Mucosa of descending colon (tissue), 3 donors: ENCODE results near the gene PPP1R26. TPM values are rescaled to one million over a fixed set of nuclear protein-coding genes. Genes with fewer than 3 reads are reported as not detected.
"Not testable (repeated sequence)": the region's sequence is repeated elsewhere in the genome, so short reads cannot be mapped to it uniquely, and the experiment has no call there.

ENCODE experiments used
- ATAC-seq: fragments of 200-7000 bp; cut with Tn5 transposase; one replicate; pipeline ENCODE4 v1.9.1; 2020; ENCODE audit warnings: mild to moderate bottlenecking, moderate library complexity
- DNase-seq, 3 donors: peaks; one replicate each; pipeline ENCODE4 v3.0.0-alpha.2; 2020
- H3K36me3 ChIP-seq: fragments of 200-600 bp; one replicate; pipeline ENCODE4 v1.8.0; 2021; ENCODE audit warnings: low read depth, mild to moderate bottlenecking
- H3K4me1 ChIP-seq: fragments of 200-600 bp; one replicate; pipeline ENCODE4 v1.8.0; 2021; ENCODE audit warnings: low read depth, mild to moderate bottlenecking
- H3K4me3 ChIP-seq: fragments of 200-600 bp; one replicate; pipeline ENCODE4 v1.8.0; 2021; ENCODE audit warnings: mild to moderate bottlenecking
- H3K9me3 ChIP-seq: fragments of 200-600 bp; one replicate; pipeline ENCODE4 v1.8.0; 2021; ENCODE audit warnings: mild to moderate bottlenecking
- intact Hi-C, 2 donors: fragments of 100-400 bp; cut with DNase I in 1 of 2; cut with micrococcal nuclease in 1 of 2; formaldehyde crosslinking; loops; one replicate each; pipeline versions ENCODE4 v1.11.0 to v1.11.1; 2022; cut with DNase I, micrococcal nuclease
- total RNA-seq, 3 donors: library from RNA; stranded (reverse); fragmentation: NEBNext Ultra II Directional in 2 of 3; extraction: Animal tissue kit (Norgen Biotek cat#: 25700) in 2 of 3; gene quantifications; one replicate each; pipeline versions ENCODE4 v1.2.1 to v1.2.4, GENCODE V29; 2021 to 2023
- TF ChIP-seq, protein P1 (sequence below): fragments of 200-600 bp; IDR thresholded peaks from one replicate; pipeline ENCODE4 v1.8.0; 2022; ENCODE audit warnings: antibody characterized with exemption, mild to moderate bottlenecking
- donor health status: DM: no; HTN: no; CAD: no; lungs with moderate emphysema.
- donor health status: DM: no; HTN: no; CAD: no.
- donor health status: DM: no; HTN: yes; CAD: no.

Gene PPP1R26
- total RNA-seq, 3 donors from 2014 or later, result 16.4 to 24.5 (median 21.5) TPM

DNA sequence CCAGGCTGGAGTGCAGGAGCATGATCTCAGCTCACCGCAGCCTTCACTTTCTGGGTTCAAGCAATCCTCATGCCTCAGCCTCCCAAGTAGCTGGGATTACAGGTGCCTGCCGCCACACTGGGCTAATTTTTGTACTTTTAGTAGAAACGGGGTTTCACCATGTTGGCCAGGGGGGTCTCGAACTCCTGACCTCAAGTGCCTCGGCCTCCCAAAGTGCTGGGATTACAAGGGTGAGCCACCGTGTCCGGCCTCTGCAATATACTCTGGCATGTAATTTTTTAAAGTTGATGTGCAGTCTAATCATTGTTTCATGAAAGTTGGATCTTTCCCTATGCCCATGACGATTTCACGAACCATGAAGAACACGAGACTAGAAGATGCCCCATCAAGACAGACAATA lies 28.6 kb upstream of the PPP1R26 start:
- intact Hi-C loops, result no loop called here
- DNase-seq (no peak), ATAC-seq (no peak)

DNA sequence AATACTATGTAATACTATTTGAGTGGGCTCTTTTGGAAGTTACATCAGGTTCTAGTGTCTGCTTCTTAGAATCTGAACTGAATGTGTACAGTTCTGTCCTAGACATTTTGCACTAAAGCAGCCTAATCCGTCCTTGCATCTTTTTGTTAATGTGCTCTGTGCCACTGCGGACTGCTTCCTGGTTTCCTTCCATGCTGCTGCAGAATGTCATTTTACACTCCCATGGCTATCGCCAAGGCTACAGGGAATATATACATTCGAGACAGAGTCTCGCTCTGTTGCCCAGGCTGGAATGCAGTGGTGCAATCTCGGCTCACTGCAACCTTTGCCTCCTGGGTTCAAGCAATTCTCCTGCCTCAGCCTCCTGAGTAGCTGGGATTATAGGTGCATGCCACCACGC lies 27.7 kb upstream of the PPP1R26 start:
- intact Hi-C loops, H3K4me3 ChIP-seq, ATAC-seq, H3K9me3 ChIP-seq, DNase-seq, H3K36me3 ChIP-seq, H3K4me1 ChIP-seq: not testable (repeated sequence)

More for the DNA sequence above, 28.6 kb upstream of the PPP1R26 start:
- H3K9me3 ChIP-seq, result no peaks in the 10 kb centered on the region
- no peaks in the 10 kb centered on the region for H3K36me3 ChIP-seq
- no peaks in the 10 kb centered on the region for H3K4me1 ChIP-seq
- H3K4me3 ChIP-seq, result no peak overlapping the region
- TF ChIP-seq, protein P1, sequence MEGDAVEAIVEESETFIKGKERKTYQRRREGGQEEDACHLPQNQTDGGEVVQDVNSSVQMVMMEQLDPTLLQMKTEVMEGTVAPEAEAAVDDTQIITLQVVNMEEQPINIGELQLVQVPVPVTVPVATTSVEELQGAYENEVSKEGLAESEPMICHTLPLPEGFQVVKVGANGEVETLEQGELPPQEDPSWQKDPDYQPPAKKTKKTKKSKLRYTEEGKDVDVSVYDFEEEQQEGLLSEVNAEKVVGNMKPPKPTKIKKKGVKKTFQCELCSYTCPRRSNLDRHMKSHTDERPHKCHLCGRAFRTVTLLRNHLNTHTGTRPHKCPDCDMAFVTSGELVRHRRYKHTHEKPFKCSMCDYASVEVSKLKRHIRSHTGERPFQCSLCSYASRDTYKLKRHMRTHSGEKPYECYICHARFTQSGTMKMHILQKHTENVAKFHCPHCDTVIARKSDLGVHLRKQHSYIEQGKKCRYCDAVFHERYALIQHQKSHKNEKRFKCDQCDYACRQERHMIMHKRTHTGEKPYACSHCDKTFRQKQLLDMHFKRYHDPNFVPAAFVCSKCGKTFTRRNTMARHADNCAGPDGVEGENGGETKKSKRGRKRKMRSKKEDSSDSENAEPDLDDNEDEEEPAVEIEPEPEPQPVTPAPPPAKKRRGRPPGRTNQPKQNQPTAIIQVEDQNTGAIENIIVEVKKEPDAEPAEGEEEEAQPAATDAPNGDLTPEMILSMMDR, result no peak

DNA sequence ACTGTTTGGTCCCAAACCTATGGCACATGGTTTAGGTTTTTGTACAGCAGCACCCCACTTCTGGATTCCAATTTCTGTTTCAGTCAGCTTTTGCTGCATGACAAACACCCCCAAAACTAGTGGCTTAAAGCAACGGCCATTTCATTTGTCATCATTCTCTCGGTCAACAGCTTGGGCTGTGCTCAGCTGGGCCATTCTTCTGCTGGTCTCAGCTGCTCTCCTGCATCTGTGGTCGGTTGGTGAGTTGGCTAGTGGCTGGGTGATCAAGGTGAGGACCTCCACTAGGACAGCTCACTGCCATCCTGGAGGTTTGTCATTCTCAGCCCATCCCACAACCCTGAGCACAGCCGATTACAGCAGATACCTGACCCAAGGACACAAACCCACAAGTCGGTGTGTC lies 24.8 kb upstream of the PPP1R26 start:
- ATAC-seq (no peak), DNase-seq (no peak)
- Histone ChIP-seq H3K9me3 (no peaks in the 10 kb centered on the region), H3K4me1 (no peaks in the 10 kb centered on the region), H3K36me3 (no peaks in the 10 kb centered on the region), H3K4me3 (no peak overlapping the region)
- TF ChIP-seq, protein P1, result no peak
- intact Hi-C loops, result no loop called here

DNA sequence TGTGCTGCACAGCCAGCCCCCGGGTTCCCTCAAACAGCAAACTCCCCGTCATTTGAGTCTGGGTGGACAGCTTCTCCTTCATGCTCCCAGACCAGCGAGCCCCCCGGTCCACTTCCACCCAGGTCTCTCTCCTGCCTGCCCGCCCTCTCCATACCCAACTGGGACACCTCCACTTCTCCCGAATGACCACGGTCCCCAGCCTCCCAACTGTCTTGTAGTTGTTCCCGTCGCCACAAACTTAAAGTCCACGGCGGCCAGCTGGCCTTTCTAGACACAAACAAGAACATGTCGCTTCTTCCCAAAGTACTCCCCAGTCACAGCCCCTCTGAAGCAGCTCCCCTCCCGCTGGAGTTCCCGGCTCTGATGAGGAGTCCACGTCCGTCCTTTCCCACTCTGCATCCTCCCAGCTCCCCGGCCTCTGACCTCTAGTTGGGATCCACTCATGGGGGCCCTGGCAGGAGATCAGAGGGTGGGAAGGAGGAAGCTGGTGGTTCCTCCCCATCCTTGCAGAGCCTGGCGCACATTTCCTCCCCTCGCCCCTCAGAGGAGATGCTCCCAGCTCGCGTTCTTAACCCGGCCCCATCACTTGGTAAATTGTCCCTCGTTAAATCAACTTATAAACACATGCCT lies 24.1 kb upstream of the PPP1R26 start:
- intact Hi-C loops, result no loop called here
- TF ChIP-seq, protein P1, result no peak
- ATAC-seq, result no peak
- Histone ChIP-seq H3K36me3 (no peaks in the 10 kb centered on the region), H3K4me1 (no peaks in the 10 kb centered on the region), H3K4me3 (no peak overlapping the region), H3K9me3 (no peaks in the 10 kb centered on the region)
- DNase-seq, result no peak

DNA sequence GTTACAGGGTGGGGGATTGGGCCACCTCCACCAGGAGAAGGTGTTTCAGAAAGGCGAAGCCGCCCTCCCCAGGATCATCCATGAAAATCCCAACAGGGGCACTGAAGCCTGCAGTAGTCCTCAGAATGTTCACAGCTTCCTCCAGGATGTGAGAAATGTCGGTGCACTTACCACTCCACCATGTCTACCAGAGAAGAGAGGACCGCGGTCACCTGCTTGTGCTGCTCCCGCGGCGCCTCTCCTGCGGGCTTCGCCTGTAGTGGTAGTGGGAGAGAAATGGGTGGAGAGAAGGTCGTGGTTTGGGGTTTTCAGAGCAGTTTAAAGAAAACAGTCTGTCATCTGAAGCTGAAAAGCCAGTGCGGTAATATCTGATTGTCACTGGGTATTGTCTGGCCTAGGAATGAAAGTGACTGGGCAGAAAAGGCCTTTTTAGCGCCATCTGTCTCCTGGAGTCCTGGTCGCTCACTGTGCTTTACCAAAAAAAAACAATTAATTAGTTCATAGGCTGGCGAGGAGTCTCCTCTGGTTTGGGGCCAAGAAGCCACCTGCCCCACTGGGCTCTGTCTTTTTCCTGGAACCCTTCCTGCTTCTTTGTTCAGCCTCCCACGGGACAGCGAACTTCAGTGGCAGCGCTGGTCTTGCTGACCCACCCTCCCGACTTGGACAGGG lies 23.0 kb upstream of the PPP1R26 start:
- ATAC-seq (no peak), DNase-seq (no peak)
- H3K4me3 ChIP-seq, result no peak overlapping the region
- H3K4me1 ChIP-seq, result no peaks in the 10 kb centered on the region
- intact Hi-C loops, result no loop called here
- H3K9me3 ChIP-seq, result no peaks in the 10 kb centered on the region
- TF ChIP-seq, protein P1, result no peak
- no peaks in the 10 kb centered on the region for H3K36me3 ChIP-seq

DNA sequence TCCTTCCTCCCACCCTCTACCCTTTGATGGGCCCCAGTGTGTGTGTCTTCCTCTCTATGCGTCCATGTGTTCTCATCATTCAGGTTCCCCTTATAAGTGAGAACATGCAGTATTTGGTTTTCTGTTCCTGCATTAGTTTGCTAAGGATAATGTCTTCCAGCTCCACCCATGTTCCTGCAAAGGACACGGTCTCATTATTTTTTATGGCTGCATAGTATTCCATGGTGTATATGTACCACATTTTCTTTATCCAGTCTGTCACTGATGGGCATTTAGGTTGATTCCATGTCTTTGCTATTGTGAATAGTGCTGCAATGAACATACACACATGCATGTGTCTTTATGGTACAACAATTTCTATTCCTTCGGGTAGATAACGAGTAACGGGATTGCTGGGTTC lies 21.1 kb upstream of the PPP1R26 start:
- H3K4me1 ChIP-seq, H3K36me3 ChIP-seq, H3K9me3 ChIP-seq, ATAC-seq, H3K4me3 ChIP-seq, intact Hi-C loops, DNase-seq: not testable (repeated sequence)
